H9 (cell line): ENCODE results near the gene UBE3C. TPM values are rescaled to one million over a fixed set of nuclear protein-coding genes. Genes with fewer than 3 reads are reported as not detected.

Experiments used
- DNase-seq: peaks from one replicate; pipeline ENCODE4 v3.0.0-alpha.2; 2017
- H2AFZ ChIP-seq: one replicate; pipeline ENCODE4 v1.6.1; 2013; ENCODE audit warnings: mild to moderate bottlenecking, low read length, control low read depth, moderate library complexity
- H2AK5ac ChIP-seq: 2 replicates; pipeline ENCODE4 v1.6.1; 2013; ENCODE audit warnings: low read length, control low read depth, mixed read lengths; ENCODE audit not compliant: insufficient read length
- H2BK120ac ChIP-seq: one replicate; pipeline ENCODE4 v1.6.1; 2013; ENCODE audit warnings: low read depth, mild to moderate bottlenecking, low read length, control low read depth, inconsistent platforms; ENCODE audit not compliant: poor library complexity, severe bottlenecking
- H2BK12ac ChIP-seq: 2 replicates; pipeline ENCODE4 v1.6.1; 2013; ENCODE audit warnings: low read length, control low read depth, mixed read lengths, low read depth; ENCODE audit not compliant: insufficient read length
- H2BK15ac ChIP-seq: 2 replicates; pipeline ENCODE4 v1.6.1; 2013; ENCODE audit warnings: low read depth, low read length, control low read depth
- H2BK20ac ChIP-seq: one replicate; pipeline ENCODE4 v1.6.1; 2013; ENCODE audit warnings: low read depth, mild to moderate bottlenecking, low read length, control low read depth, inconsistent platforms; ENCODE audit not compliant: poor library complexity, severe bottlenecking
- H2BK5ac ChIP-seq: 2 replicates; pipeline ENCODE4 v1.6.1; 2013; ENCODE audit warnings: low read length, control low read depth, mixed read lengths; ENCODE audit not compliant: insufficient read length
- H3K14ac ChIP-seq: 2 replicates; pipeline ENCODE4 v1.6.1; 2013; ENCODE audit warnings: low read length, control low read depth; ENCODE audit not compliant: insufficient read depth
- H3K18ac ChIP-seq: 2 replicates; pipeline ENCODE4 v1.6.1; 2013; ENCODE audit warnings: low read depth, mild to moderate bottlenecking, mixed read lengths, low read length, control low read depth; ENCODE audit not compliant: insufficient read length
- H3K23ac ChIP-seq: 2 replicates; pipeline ENCODE4 v1.6.1; 2013; ENCODE audit warnings: low read length, control low read depth, mixed read lengths, low read depth; ENCODE audit not compliant: insufficient read length
- H3K23me2 ChIP-seq: 2 replicates; pipeline ENCODE4 v1.6.1; 2013; ENCODE audit warnings: low read depth, mild to moderate bottlenecking, mixed read lengths, low read length, control low read depth; ENCODE audit not compliant: insufficient read length, poor library complexity, severe bottlenecking
- H3K27ac ChIP-seq: 2 replicates; pipeline ENCODE4 v1.5.1; 2013; ENCODE audit warnings: low read length, control low read depth, mixed read lengths, low read depth; ENCODE audit not compliant: insufficient read length
- H3K27me3 ChIP-seq: 2 replicates; pipeline ENCODE4 v1.6.1; 2013; ENCODE audit warnings: low read length, control low read depth, inconsistent platforms; ENCODE audit not compliant: insufficient read depth
- H3K4ac ChIP-seq: 2 replicates; pipeline ENCODE4 v1.6.1; 2013; ENCODE audit warnings: low read depth, mild to moderate bottlenecking, control low read depth, inconsistent platforms, low read length, moderate library complexity
- H3K4me1 ChIP-seq: 2 replicates; pipeline ENCODE4 v1.6.1; 2013; ENCODE audit warnings: low read length, control low read depth, inconsistent platforms; ENCODE audit not compliant: insufficient read depth
- H3K4me2 ChIP-seq: 2 replicates; pipeline ENCODE4 v1.6.1; 2013; ENCODE audit warnings: low read length, control low read depth, mixed read lengths; ENCODE audit not compliant: insufficient read length, insufficient read depth
- H3K56ac ChIP-seq: 2 replicates; pipeline ENCODE4 v1.6.1; 2013; ENCODE audit warnings: low read depth, mild to moderate bottlenecking, mixed read lengths, low read length, control low read depth; ENCODE audit not compliant: insufficient read length
- H3K79me1 ChIP-seq: 2 replicates; pipeline ENCODE4 v1.6.1; 2013; ENCODE audit warnings: low read depth, mild to moderate bottlenecking, moderate library complexity, low read length, control low read depth, inconsistent platforms; ENCODE audit not compliant: insufficient read depth, poor library complexity, severe bottlenecking
- H3K79me2 ChIP-seq: 2 replicates; pipeline ENCODE4 v1.6.1; 2013; ENCODE audit warnings: low read length, control low read depth, inconsistent platforms; ENCODE audit not compliant: insufficient read depth
- H3K9ac ChIP-seq: 2 replicates; pipeline ENCODE4 v1.6.1; 2013; ENCODE audit warnings: low read length, control low read depth, mixed read lengths; ENCODE audit not compliant: insufficient read length; ENCODE audit errors: extremely low read depth
- H3K9me3 ChIP-seq: one replicate; pipeline ENCODE4 v1.6.1; 2013; ENCODE audit warnings: low read depth, low read length, inconsistent platforms; ENCODE audit not compliant: control insufficient read depth
- H3T11ph ChIP-seq: one replicate; pipeline ENCODE4 v1.6.1; 2013; ENCODE audit warnings: mild to moderate bottlenecking, low read length, control low read depth, inconsistent platforms
- H4K20me1 ChIP-seq: one replicate; pipeline ENCODE4 v1.6.1; 2013; ENCODE audit not compliant: control insufficient read depth, insufficient read length, insufficient read depth
- H4K5ac ChIP-seq: 2 replicates; pipeline ENCODE4 v1.6.1; 2013; ENCODE audit warnings: low read depth, mild to moderate bottlenecking, mixed read lengths, low read length, control low read depth; ENCODE audit not compliant: insufficient read length
- H4K8ac ChIP-seq: replicated peaks from 2 replicates; pipeline ENCODE4 v1.6.1; 2013; ENCODE audit warnings: low read length, control low read depth, mixed read lengths, low read depth; ENCODE audit not compliant: insufficient read length
- H4K91ac ChIP-seq: 2 replicates; pipeline ENCODE4 v1.6.1; 2013; ENCODE audit warnings: low read depth, mild to moderate bottlenecking, moderate library complexity, mixed read lengths, low read length, control low read depth; ENCODE audit not compliant: insufficient read length
- H3K27ac Mint-ChIP-seq, 3 experiments: 2 replicates in 2 of 3; 3 replicates in 1 of 3; pipeline ENCODE4 v1.8.0; 2020 to 2021; ENCODE audit warnings: mixed read lengths in 3 of 3, mild to moderate bottlenecking in 1 of 3, moderate library complexity in 1 of 3
- H3K27me3 Mint-ChIP-seq: 2 replicates; pipeline ENCODE4 v1.8.0; 2021; ENCODE audit warnings: low read depth, mild to moderate bottlenecking, moderate library complexity, mixed read lengths
- H3K36me3 Mint-ChIP-seq, 3 experiments: 2 replicates in 2 of 3; 3 replicates in 1 of 3; pipeline ENCODE4 v1.8.0; 2020 to 2021; ENCODE audit warnings: low read depth in 3 of 3, mixed read lengths in 3 of 3; ENCODE audit not compliant: insufficient read depth in 1 of 3
- H3K4me1 Mint-ChIP-seq, 2 experiments: 2 replicates each; pipeline ENCODE4 v1.8.0; 2020; ENCODE audit warnings: mixed read lengths in 2 of 2
- H3K4me3 Mint-ChIP-seq, 2 experiments: 2 replicates in 1 of 2; 3 replicates in 1 of 2; pipeline ENCODE4 v1.8.0; 2020 to 2021; ENCODE audit warnings: mild to moderate bottlenecking in 2 of 2, mixed read lengths in 2 of 2, moderate library complexity in 1 of 2
- H3K9me3 Mint-ChIP-seq, 2 experiments: 2 replicates in 1 of 2; 3 replicates in 1 of 2; pipeline ENCODE4 v1.8.0; 2020; ENCODE audit warnings: mild to moderate bottlenecking in 2 of 2, mixed read lengths in 2 of 2, moderate library complexity in 1 of 2
- CTCF ChIP-seq: fragments of 200-600 bp; sonication (generic); conservative IDR thresholded peaks from 3 replicates; pipeline ENCODE4 v1.8.0; 2021; ENCODE audit warnings: antibody characterized with exemption, mild to moderate bottlenecking
- WGBS: extraction: QIAGEN DNeasy Blood & Tissue Kit; methylation state at CpG from one replicate; pipeline ENCODE4 v1.1.7; 2013; ENCODE audit warnings: missing lambda C conversion rate, low lambda C conversion rate, mixed read lengths; ENCODE audit not compliant: insufficient read length; ENCODE audit errors: extremely low coverage; 5-methylcytosine and 5-hydroxymethylcytosine counted together
- total RNA-seq: library from RNA; stranded (reverse); gene quantifications from 2 replicates; pipeline ENCODE4 v1.2.1, GENCODE V29; 2021

Gene UBE3C
- total RNA-seq, 1 experiment from 2014 or later: 63.3 TPM

- Histone ChIP-seq H4K8ac (no peak overlapping the region), H2BK5ac (no peak overlapping the region), H3K9ac (no peak overlapping the region), H2BK12ac (no peak overlapping the region), H2AK5ac (no peak overlapping the region), H2BK20ac (no peak overlapping the region), H3K9me3 (peaks cover 19% of the 10 kb centered on the region), H4K91ac (no peak overlapping the region), H3K14ac (no peak overlapping the region), H3K27me3 (no peaks in the 10 kb centered on the region), H3T11ph (no peak overlapping the region), H3K4me2 (no peak overlapping the region), H3K18ac (no peak overlapping the region), H4K20me1 (no peaks in the 10 kb centered on the region), H3K23me2 (peaks cover 3% of the 10 kb centered on the region), H2AFZ (no peak overlapping the region), H2BK120ac (no peak overlapping the region), H3K79me2 (no peaks in the 10 kb centered on the region), H3K79me1 (no peaks in the 10 kb centered on the region), H3K23ac (no peak overlapping the region), H3K4me1 (no peaks in the 10 kb centered on the region), H3K27ac (no peak overlapping the region), H4K5ac (no peak overlapping the region), H3K56ac (no peak overlapping the region), H3K4ac (no peak overlapping the region), H2BK15ac (no peak overlapping the region)
- Mint-ChIP-seq H3K27ac (no peak overlapping the region), H3K27me3 (peaks cover 26% of the 10 kb centered on the region), H3K9me3 (peaks cover 31 to 34% of the 10 kb centered on the region in 2 experiments), H3K36me3 (peaks cover 7 to 14% (median 10%) of the 10 kb centered on the region in 3 experiments), H3K4me3 (no peak overlapping the region; a peak in 1 of 5 replicates), H3K4me1 (no peaks in the 10 kb centered on the region)
- TF ChIP-seq CTCF: no peak
- DNase-seq: no peak
- no CpG with 5 or more reads among the region's 15 CpGs for WGBS
Measured at GRCh38 chr7:157089100-157089610, 49.6 kb upstream of the UBE3C start.
